Activated naive CD4-positive, alpha-beta T cell treated with anti-CD3 and anti-CD28 coated beads, Interleukin-2, amount 50 U/mL, for 24 hours (primary cell): ENCODE data around the gene TMEM207.

Experiments
- H3K27ac Mint-ChIP-seq: one replicate; pipeline ENCODE4 v1.8.0; 2021; ENCODE audit warnings: mild to moderate bottlenecking, mixed read lengths
- H3K27me3 Mint-ChIP-seq: one replicate; pipeline ENCODE4 v1.8.0; 2021; ENCODE audit warnings: mixed read lengths
- H3K36me3 Mint-ChIP-seq: one replicate; pipeline ENCODE4 v1.8.0; 2021; ENCODE audit warnings: mixed read lengths
- H3K4me1 Mint-ChIP-seq: one replicate; pipeline ENCODE4 v1.8.0; 2021; ENCODE audit warnings: mixed read lengths
- H3K4me3 Mint-ChIP-seq: one replicate; pipeline ENCODE4 v1.8.0; 2021; ENCODE audit warnings: mild to moderate bottlenecking, mixed read lengths
- H3K9me3 Mint-ChIP-seq: one replicate; pipeline ENCODE4 v1.8.0; 2021; ENCODE audit warnings: mixed read lengths

The TMEM207 gene

DNA sequence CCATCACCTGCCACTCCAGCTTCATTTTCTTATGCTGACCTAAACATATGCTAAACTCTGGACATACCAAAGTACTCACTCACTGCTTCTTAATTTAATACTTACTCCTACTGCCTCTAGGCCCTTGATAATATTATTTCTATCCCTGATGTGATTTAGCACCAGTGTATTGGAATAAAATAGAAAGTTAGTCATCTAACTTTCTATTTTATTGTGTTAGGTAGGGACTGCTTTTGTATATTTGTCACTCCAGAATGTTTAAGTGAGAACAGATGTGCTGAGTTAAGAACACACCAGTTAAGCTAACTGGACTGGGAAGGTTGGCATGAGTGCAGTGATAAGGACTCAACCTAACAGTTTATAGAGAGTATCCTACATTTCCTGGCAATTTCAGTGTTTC lies 68.3 kb downstream of the TMEM207 start:
- Mint-ChIP-seq H3K9me3 (peaks cover 5% of the 10 kb centered on the region), H3K4me1 (no peaks in the 10 kb centered on the region), H3K36me3 (no peaks in the 10 kb centered on the region), H3K27ac (no peak overlapping the region), H3K4me3 (no peak overlapping the region), H3K27me3 (peaks cover 5% of the 10 kb centered on the region)

DNA sequence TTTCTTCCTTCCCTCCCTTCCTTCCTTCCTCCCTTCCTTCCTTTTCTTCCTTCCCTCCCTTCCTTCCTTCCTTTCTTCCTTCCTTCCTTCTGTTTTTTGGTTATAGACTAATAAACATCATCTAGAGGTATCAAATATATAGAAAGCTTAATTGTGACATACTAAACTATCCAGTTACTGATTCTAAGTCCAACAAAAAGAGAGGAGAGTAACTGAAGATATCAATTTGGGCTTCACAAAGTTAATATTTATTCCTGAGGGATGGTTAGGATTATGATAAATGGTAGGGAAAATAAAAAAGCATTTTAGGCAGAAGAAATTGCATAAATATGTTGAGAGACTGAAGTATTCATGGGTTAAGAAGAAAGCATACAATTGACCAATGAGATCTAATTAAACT lies 69.5 kb downstream of the TMEM207 start:
- Mint-ChIP-seq H3K27ac (no peak overlapping the region), H3K4me1 (no peaks in the 10 kb centered on the region), H3K4me3 (no peak overlapping the region), H3K9me3 (peaks cover 5% of the 10 kb centered on the region), H3K36me3 (no peaks in the 10 kb centered on the region), H3K27me3 (peaks cover 7% of the 10 kb centered on the region)
